ENCODE measurements around the gene USP51. TPM values are rescaled to one million over a fixed set of nuclear protein-coding genes. Genes with fewer than 3 reads are reported as not detected.
"Not testable (repeated sequence)": the region's sequence is repeated elsewhere in the genome, so short reads cannot be mapped to it uniquely, and the experiment has no call there.

USP51 gene
- polyA plus RNA-seq, 3 donors: 0.05 to 0.18 TPM; not detected in 1

DNA sequence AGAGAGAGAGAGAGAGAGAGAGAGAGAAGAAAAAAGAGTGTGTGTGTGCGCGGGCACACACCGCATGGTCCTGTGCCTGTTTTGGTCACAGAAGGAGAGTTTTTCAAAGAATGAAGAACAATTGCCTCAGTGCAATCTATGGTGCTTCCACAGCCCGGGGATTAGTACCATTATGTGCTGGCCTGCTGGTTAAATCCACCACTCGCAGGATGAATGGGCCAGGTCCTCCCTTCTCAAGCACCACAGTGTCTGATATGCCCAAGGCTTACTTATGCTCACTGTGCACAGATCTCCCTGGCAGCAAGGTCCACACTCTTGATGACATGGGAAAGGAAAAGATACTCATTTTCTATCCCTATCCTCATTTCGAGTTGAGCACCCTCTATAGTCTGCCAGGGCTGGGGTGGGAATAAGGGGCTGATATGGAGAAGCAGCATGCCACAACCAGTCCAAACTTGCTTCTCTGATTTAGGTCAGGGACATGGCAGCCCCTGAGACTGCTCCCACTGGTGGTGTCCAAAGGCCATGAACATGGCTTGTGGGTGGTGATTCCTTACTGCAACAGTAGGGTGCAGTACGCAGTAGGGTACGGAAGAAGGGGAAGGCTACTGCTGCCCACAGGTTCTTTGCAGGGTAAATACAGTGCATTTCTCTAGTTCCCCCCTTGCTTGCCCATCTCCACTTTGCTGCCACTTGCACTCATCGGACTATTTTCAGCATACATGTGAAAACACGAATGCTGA lies 18.9 kb upstream of the USP51 start:
- H3K27me3 Mint-ChIP-seq (ENCODE audit: low read depth in 3 of 3); H3K79me2 ChIP-seq (ENCODE audit: insufficient read depth, low read length); H3K4me3 Mint-ChIP-seq; H4K20me1 ChIP-seq (ENCODE audit: insufficient read depth, low read length); H3K4me3 ChIP-seq (replicated peaks in 1 of 3; ENCODE audit: low read depth in 2 of 3, low read length in 3 of 3); H3K4me1 ChIP-seq (ENCODE audit: control insufficient read depth in 1 of 2, insufficient read depth in 2 of 2, low read length in 2 of 2); H2AFZ ChIP-seq (ENCODE audit: insufficient read depth, low read depth, low read length, poor library complexity, severe bottlenecking); intact Hi-C loops (cut with micrococcal nuclease); H3K36me3 ChIP-seq (replicated peaks in 1 of 2; ENCODE audit: control insufficient read depth in 1 of 2, insufficient read depth in 2 of 2, low read length in 2 of 2); H3K9me3 Mint-ChIP-seq; H3K27ac ChIP-seq (ENCODE audit: low read depth in 1 of 2, low read length in 2 of 2); H3K4me1 Mint-ChIP-seq; H3K27ac Mint-ChIP-seq; H3K9ac ChIP-seq (ENCODE audit: insufficient read depth, low read length, poor library complexity, severe bottlenecking); H3K36me3 Mint-ChIP-seq; H3K27me3 ChIP-seq (ENCODE audit: control insufficient read depth in 2 of 2, insufficient read depth in 2 of 2, low read length in 2 of 2); DNase-seq; H3K4me2 ChIP-seq (replicated peaks; ENCODE audit: extremely low read depth, low read length, poor library complexity, severe bottlenecking); H3K9me3 ChIP-seq (replicated peaks in 1 of 2; ENCODE audit: control insufficient read depth in 1 of 2, insufficient read depth in 1 of 2, low read length in 2 of 2): not testable (repeated sequence)
- WGBS (ENCODE audit: insufficient coverage): no CpG with 5 or more reads among the region's 10 CpGs

- no CpG with 5 or more reads among the region's 5 CpGs for WGBS (ENCODE audit: insufficient coverage)
- H3K4me3 Mint-ChIP-seq; H3K4me3 ChIP-seq (replicated peaks in 1 of 3; ENCODE audit: low read depth in 2 of 3, low read length in 3 of 3); H3K4me1 Mint-ChIP-seq; DNase-seq; H3K79me2 ChIP-seq (ENCODE audit: insufficient read depth, low read length); H3K9me3 Mint-ChIP-seq; H3K4me2 ChIP-seq (replicated peaks; ENCODE audit: extremely low read depth, low read length, poor library complexity, severe bottlenecking); H3K9me3 ChIP-seq (replicated peaks in 1 of 2; ENCODE audit: control insufficient read depth in 1 of 2, insufficient read depth in 1 of 2, low read length in 2 of 2); H3K9ac ChIP-seq (ENCODE audit: insufficient read depth, low read length, poor library complexity, severe bottlenecking); H3K27me3 ChIP-seq (ENCODE audit: control insufficient read depth in 2 of 2, insufficient read depth in 2 of 2, low read length in 2 of 2); H3K36me3 Mint-ChIP-seq; H3K27ac ChIP-seq (ENCODE audit: low read depth in 1 of 2, low read length in 2 of 2); H4K20me1 ChIP-seq (ENCODE audit: insufficient read depth, low read length); intact Hi-C loops (cut with micrococcal nuclease); H3K4me1 ChIP-seq (ENCODE audit: control insufficient read depth in 1 of 2, insufficient read depth in 2 of 2, low read length in 2 of 2); H3K27ac Mint-ChIP-seq; H3K27me3 Mint-ChIP-seq (ENCODE audit: low read depth in 3 of 3); H2AFZ ChIP-seq (ENCODE audit: insufficient read depth, low read depth, low read length, poor library complexity, severe bottlenecking); H3K36me3 ChIP-seq (replicated peaks in 1 of 2; ENCODE audit: control insufficient read depth in 1 of 2, insufficient read depth in 2 of 2, low read length in 2 of 2): not testable (repeated sequence)
Measured at GRCh38 chrX:55507699-55508098, 18.1 kb upstream of the USP51 start.

- H3K27ac Mint-ChIP-seq; H3K9me3 Mint-ChIP-seq; H4K20me1 ChIP-seq (ENCODE audit: insufficient read depth, low read length); intact Hi-C loops (cut with micrococcal nuclease); H3K4me1 ChIP-seq (ENCODE audit: control insufficient read depth in 1 of 2, insufficient read depth in 2 of 2, low read length in 2 of 2); H3K27me3 Mint-ChIP-seq (ENCODE audit: low read depth in 3 of 3); H3K4me3 Mint-ChIP-seq; H3K4me3 ChIP-seq (replicated peaks in 1 of 3; ENCODE audit: low read depth in 2 of 3, low read length in 3 of 3); H3K79me2 ChIP-seq (ENCODE audit: insufficient read depth, low read length); DNase-seq; H2AFZ ChIP-seq (ENCODE audit: insufficient read depth, low read depth, low read length, poor library complexity, severe bottlenecking); H3K4me2 ChIP-seq (replicated peaks; ENCODE audit: extremely low read depth, low read length, poor library complexity, severe bottlenecking); H3K27me3 ChIP-seq (ENCODE audit: control insufficient read depth in 2 of 2, insufficient read depth in 2 of 2, low read length in 2 of 2); H3K36me3 Mint-ChIP-seq; H3K4me1 Mint-ChIP-seq; H3K27ac ChIP-seq (ENCODE audit: low read depth in 1 of 2, low read length in 2 of 2); H3K36me3 ChIP-seq (replicated peaks in 1 of 2; ENCODE audit: control insufficient read depth in 1 of 2, insufficient read depth in 2 of 2, low read length in 2 of 2); H3K9ac ChIP-seq (ENCODE audit: insufficient read depth, low read length, poor library complexity, severe bottlenecking); H3K9me3 ChIP-seq (replicated peaks in 1 of 2; ENCODE audit: control insufficient read depth in 1 of 2, insufficient read depth in 1 of 2, low read length in 2 of 2): not testable (repeated sequence)
- WGBS (ENCODE audit: insufficient coverage): no CpG with 5 or more reads among the region's 5 CpGs
Measured at GRCh38 chrX:55507010-55507409, 17.4 kb upstream of the USP51 start.

Data from CD14-positive monocyte (primary cell).